ENCODE measurements around the gene PMPCA.

DNA sequence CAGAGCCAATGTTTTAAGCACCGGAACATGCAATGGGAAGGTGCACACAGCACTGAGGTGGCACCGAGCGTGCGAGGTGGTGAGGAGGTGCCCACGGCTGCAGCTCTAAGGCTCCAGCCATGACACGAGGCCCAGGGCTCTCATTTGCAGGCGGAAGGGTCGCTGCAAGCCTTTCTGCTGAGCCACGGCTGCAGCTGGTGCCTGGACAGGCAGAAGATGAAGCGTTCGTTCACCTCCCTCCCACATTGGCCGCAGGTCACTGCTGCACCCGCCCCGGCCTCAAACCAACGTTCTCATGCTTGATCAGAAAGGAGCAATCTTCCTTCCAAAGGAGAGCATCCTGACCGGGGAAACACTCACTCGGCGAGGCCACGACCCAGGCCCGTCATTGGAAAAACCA, 33.6 kb downstream of the PMPCA start:
- TF ChIP-seq SRF (IDR thresholded peaks at IDR 0.05; ENCODE audit: low read depth, low read length) (no peak), EGR1 (IDR thresholded peaks at IDR 0.05; ENCODE audit: borderline replicate concordance, low read depth, low read length) (no peak), CBX5 (IDR thresholded peaks at IDR 0.05; ENCODE audit: low read depth, low read length) (no peak), POLR2A (IDR thresholded peaks at IDR 0.05; ENCODE audit: control extremely low read depth in 1 of 2, low read depth in 2 of 2, low read length in 2 of 2) (no peak), YY1 (IDR thresholded peaks at IDR 0.05; ENCODE audit: low read depth, low read length) (no peak), POLR2AphosphoS5 (IDR thresholded peaks at IDR 0.05; ENCODE audit: low read depth, low read length) (no peak)

All from H1 (cell line).